GM13977 (cell line): ENCODE results near the gene TPRN.

Experiments used
- DNase-seq: peaks from one replicate; pipeline ENCODE4 v3.0.0; 2012; ENCODE audit warnings: low spot score
- in situ Hi-C: fragments of 300-500 bp; cut with MboI; formaldehyde crosslinking; loops from one replicate; pipeline ENCODE4 v1.12.0; 2022; ENCODE audit warnings: low sequenced_read_pairs, low pct_unique_long_range_greater_than_20kb, mixed read lengths, inconsistent platforms; ENCODE audit not compliant: unreplicated experiment
- TF ChIP-seq, protein P1 (sequence below): IDR thresholded peaks from 2 replicates; pipeline ENCODE4 v1.5.1; 2012; ENCODE audit warnings: mild to moderate bottlenecking, control low read depth; ENCODE audit not compliant: insufficient read depth; ENCODE audit errors: extremely low read depth, missing control alignments

The TPRN gene

GRCh38 chr9:137225699-137226331 is 25.3 kb upstream of the TPRN start:
- TF ChIP-seq, protein P1, sequence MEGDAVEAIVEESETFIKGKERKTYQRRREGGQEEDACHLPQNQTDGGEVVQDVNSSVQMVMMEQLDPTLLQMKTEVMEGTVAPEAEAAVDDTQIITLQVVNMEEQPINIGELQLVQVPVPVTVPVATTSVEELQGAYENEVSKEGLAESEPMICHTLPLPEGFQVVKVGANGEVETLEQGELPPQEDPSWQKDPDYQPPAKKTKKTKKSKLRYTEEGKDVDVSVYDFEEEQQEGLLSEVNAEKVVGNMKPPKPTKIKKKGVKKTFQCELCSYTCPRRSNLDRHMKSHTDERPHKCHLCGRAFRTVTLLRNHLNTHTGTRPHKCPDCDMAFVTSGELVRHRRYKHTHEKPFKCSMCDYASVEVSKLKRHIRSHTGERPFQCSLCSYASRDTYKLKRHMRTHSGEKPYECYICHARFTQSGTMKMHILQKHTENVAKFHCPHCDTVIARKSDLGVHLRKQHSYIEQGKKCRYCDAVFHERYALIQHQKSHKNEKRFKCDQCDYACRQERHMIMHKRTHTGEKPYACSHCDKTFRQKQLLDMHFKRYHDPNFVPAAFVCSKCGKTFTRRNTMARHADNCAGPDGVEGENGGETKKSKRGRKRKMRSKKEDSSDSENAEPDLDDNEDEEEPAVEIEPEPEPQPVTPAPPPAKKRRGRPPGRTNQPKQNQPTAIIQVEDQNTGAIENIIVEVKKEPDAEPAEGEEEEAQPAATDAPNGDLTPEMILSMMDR, result no peak
- no peak for DNase-seq
- in situ Hi-C loops, result loop anchor here (10.0 kb wide), 1 partner anchor 101 kb away; no protein-coding TSS in a partner anchor

- in situ Hi-C loops, result loop anchor here (10.0 kb wide), 1 partner anchor 100 kb away; no protein-coding TSS in a partner anchor
- TF ChIP-seq, protein P1, result no peak
Measured at GRCh38 chr9:137224830-137225694, 24.5 kb upstream of the TPRN start, which contains the start of gene CYSRT1. TSS of gene CYSRT1 (plus strand) at chr9:137225174. CDS start at chr9:137225622, 448 bp downstream.

DNA sequence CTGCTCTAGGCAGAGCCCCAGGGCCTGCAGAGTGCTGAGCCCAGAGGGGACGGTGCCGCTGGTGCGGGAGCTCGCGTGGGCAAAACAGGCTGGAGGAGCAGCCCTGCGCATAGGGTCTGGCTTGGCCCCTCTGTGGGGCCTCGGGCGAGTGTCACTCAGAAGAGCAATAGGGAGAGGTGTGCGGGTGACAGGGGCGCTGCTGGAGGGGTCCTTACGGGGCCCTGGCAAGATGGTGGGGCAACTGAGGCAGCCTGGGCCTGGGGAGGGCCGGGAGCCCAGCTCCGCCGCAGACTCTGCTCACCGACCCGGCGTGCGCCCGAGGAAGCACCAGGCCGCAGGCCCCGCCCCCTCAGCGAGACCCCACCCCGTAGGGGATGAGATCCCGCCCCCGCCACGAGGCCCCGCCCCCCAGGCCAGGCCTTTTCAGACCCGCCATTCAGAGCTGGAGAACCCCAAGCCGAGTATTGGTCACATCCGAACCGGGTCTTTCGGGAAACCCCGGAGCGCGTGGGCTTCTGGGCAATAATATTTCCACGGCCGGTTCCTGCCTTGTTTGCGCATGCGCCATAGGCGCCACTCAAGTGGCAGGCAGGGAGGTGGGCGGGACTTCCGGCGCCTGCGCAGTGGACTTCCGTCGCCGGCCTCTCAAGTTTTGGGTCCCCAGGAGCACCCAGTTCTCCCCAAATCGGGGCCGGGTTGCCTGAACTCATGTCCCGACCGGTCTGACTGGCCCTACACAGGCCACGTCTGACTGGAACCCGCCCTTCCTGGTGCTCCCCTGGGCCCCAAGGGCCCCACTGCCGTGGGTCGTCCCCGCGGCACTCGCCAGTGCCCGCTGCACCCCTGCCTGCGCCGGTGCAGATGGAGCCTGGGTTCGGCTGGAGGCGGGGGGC is 22.8 kb upstream of the TPRN start:
- in situ Hi-C loops, result loop anchor here (10.0 kb wide), 1 partner anchor 99 kb away; no protein-coding TSS in a partner anchor
- peak; percentile 100 for DNase-seq
- TF ChIP-seq, protein P1, result no peak

More at GRCh38 chr9:137224830-137225694, 24.5 kb upstream of the TPRN start, which contains the start of gene CYSRT1:
- no peak for DNase-seq

GRCh38 chr9:137222190-137223077 is 21.9 kb upstream of the TPRN start, which contains the start of gene RNF208:
TSS of gene RNF208 (minus strand) at chr9:137222240. CDS start at chr9:137221212, 1,028 bp downstream.
- DNase-seq, result no peak
- TF ChIP-seq, protein P1, result no peak
- in situ Hi-C loops, result loop anchor here (10.0 kb wide), 1 partner anchor 98 kb away; no protein-coding TSS in a partner anchor

DNA sequence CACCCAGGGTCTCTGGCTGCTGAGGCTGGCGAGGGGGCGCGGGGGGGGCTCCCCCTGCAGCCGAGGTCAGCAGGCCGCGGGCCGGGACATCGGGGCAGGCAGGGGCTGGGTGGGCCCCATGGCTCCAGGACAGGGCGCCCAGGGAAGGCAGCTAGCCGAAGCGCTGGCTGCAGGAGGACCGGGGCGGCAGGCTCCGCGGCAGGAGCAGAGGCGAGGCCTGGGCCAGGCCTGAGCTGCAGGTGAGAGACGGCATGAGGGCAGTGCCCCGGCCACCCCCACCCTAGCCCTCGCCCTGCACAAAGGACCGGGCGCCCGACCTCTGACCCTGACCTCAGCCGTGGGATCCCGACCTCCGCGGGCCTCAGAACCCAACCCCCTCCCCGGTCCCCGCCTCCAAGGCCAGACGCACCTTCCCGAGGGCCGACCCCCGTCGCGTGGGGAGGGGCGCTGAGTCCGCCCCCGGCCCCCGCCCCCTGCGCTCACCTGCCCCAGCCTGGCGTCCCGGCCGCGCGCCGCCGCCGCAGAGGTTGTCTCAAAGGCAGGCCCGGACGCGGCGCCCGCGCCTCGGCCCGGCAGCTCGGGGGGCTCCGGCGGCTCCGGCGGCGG is 21.1 kb upstream of the TPRN start:
- TF ChIP-seq, protein P1, result no peak
- DNase-seq, result no peak
- in situ Hi-C loops, result loop anchor here (10.0 kb wide), 1 partner anchor 97 kb away; no protein-coding TSS in a partner anchor
